Measurements from ENCODE around the gene INHBB.
A peak's percentile ranks its signal among the peaks of the same experiment; 100 is the strongest.

The INHBB gene

GRCh38 chr2:120342446-120342845, 3.5 kb upstream of the INHBB start:
- DNase-seq (ENCODE audit: low read depth, low spot score), result no peak

- DNase-seq (ENCODE audit: low read depth, low spot score), result no peak
Observed at GRCh38 chr2:120343100-120343432, 2.9 kb upstream of the INHBB start.

GRCh38 chr2:120343433-120344105, 2.4 kb upstream of the INHBB start:
- DNase-seq (ENCODE audit: low read depth, low spot score), result peak; percentile 48

GRCh38 chr2:120344214-120344975, 1.5 kb upstream of the INHBB start:
- no peak for DNase-seq (ENCODE audit: low read depth, low spot score)

GRCh38 chr2:120344976-120345581, 857 bp upstream of the INHBB start:
- no peak for DNase-seq (ENCODE audit: low read depth, low spot score)

- DNase-seq (ENCODE audit: low read depth, low spot score), result no peak
Observed at GRCh38 chr2:120345608-120346007, 328 bp upstream of the INHBB start.

GRCh38 chr2:120346667-120347358, 877 bp downstream of the INHBB start:
- no peak for DNase-seq (ENCODE audit: low read depth, low spot score)

- no peak for DNase-seq (ENCODE audit: low read depth, low spot score)
Observed at GRCh38 chr2:120347396-120348060, 1.6 kb downstream of the INHBB start.

- DNase-seq (ENCODE audit: low read depth, low spot score), result no peak
Observed at GRCh38 chr2:120348134-120348736, 2.3 kb downstream of the INHBB start.

- no peak for DNase-seq (ENCODE audit: low read depth, low spot score)
Observed at GRCh38 chr2:120348737-120349439, 3.0 kb downstream of the INHBB start.

GRCh38 chr2:120349440-120349921, 3.5 kb downstream of the INHBB start:
- no peak for DNase-seq (ENCODE audit: low read depth, low spot score)

- DNase-seq (ENCODE audit: low read depth, low spot score), result no peak
Observed at GRCh38 chr2:120350080-120350479, 4.1 kb downstream of the INHBB start.

GRCh38 chr2:120350801-120351320, 4.9 kb downstream of the INHBB start:
- no peak for DNase-seq (ENCODE audit: low read depth, low spot score)

GRCh38 chr2:120352696-120353590, 7.0 kb downstream of the INHBB start:
- DNase-seq (ENCODE audit: low read depth, low spot score), result no peak

GRCh38 chr2:120353591-120353898, 7.6 kb downstream of the INHBB start:
- DNase-seq (ENCODE audit: low read depth, low spot score), result no peak

- no peak for DNase-seq (ENCODE audit: low read depth, low spot score)
Observed at GRCh38 chr2:120353931-120354330, 8.0 kb downstream of the INHBB start.

GRCh38 chr2:120354467-120354866, 8.5 kb downstream of the INHBB start:
- DNase-seq (ENCODE audit: low read depth, low spot score), result no peak

GRCh38 chr2:120354935-120355779, 9.2 kb downstream of the INHBB start:
- DNase-seq (ENCODE audit: low read depth, low spot score), result no peak
